DND-41 (cell line): ENCODE data around the gene CEBPG.

Experiments
- EZH2 ChIP-seq: IDR thresholded peaks from 3 replicates; pipeline ENCODE4 v1.6.1; 2012; ENCODE audit warnings: borderline replicate concordance, low read depth, mild to moderate bottlenecking, moderate library complexity, low read length, inconsistent platforms; ENCODE audit not compliant: severe bottlenecking
- TF ChIP-seq, protein P1 (sequence below): IDR thresholded peaks from 2 replicates; pipeline ENCODE4 v1.5.1; 2012; ENCODE audit warnings: borderline replicate concordance, low read length, moderate library complexity, mild to moderate bottlenecking; ENCODE audit not compliant: poor library complexity, severe bottlenecking; ENCODE audit errors: extremely low read depth

DNA sequence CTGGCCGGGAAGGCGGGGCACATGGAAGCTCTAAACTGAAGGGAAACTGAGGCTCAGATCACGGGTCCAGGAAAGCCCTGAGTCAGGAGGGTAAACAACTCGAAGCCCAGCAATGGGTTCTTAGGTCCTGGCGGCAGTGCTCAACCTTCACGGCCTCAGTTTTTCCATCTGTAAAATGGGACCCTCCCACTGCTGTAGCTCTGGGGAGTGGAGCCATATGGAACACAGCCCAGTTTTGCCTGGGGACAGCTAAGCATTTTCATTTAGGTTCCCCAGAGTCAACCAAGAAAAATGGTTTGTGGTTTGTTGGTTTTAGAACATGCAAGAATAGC is 30.4 kb downstream of the CEBPG start:
- TF ChIP-seq, protein P1, sequence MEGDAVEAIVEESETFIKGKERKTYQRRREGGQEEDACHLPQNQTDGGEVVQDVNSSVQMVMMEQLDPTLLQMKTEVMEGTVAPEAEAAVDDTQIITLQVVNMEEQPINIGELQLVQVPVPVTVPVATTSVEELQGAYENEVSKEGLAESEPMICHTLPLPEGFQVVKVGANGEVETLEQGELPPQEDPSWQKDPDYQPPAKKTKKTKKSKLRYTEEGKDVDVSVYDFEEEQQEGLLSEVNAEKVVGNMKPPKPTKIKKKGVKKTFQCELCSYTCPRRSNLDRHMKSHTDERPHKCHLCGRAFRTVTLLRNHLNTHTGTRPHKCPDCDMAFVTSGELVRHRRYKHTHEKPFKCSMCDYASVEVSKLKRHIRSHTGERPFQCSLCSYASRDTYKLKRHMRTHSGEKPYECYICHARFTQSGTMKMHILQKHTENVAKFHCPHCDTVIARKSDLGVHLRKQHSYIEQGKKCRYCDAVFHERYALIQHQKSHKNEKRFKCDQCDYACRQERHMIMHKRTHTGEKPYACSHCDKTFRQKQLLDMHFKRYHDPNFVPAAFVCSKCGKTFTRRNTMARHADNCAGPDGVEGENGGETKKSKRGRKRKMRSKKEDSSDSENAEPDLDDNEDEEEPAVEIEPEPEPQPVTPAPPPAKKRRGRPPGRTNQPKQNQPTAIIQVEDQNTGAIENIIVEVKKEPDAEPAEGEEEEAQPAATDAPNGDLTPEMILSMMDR = no peak
- no peak for TF ChIP-seq EZH2
